GM19455 (cell line): Measurements from ENCODE around the gene MYO1A.
"Not testable (repeated sequence)": the region's sequence is repeated elsewhere in the genome, so short reads cannot be mapped to it uniquely, and the experiment has no call there.

ENCODE experiments used
- ATAC-seq: cut with Tn5 transposase; IDR thresholded peaks from one replicate; pipeline ENCODE4 v1.9.1; 2021; ENCODE audit not compliant: unreplicated experiment

The MYO1A gene

DNA sequence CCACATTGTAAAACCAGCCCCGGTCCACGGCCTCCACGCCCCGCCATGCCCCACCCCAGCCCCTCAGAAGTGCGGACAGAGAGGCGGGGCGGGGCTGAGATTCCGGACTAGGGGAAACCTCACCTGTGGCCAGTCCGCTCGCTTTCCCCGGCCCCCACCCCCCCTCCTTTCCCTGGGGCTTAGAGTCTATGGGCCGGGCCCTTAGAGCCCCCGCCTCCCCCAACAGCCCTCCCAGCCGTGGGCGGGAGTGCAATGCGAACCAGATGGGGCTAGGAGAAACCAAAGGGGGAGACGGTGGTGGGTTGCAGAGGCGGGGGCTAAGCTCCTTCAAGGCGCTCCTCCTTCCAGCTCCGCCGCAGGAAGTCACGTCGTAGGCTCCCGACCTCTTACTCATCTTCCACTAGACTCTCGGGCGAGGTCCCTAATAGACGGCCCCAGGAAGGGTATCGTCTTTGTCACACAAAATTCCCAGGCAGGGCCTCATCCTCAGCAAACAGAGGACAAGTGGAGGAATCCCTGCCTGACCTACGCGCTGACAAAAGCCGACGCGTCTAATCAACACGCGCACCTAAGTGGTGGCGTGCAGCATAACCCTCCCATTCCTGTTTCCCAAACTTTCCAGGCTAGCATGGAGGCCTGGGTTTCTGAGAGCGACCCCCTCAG lies 37.9 kb upstream of the MYO1A start:
- peak; percentile 41 for ATAC-seq

DNA sequence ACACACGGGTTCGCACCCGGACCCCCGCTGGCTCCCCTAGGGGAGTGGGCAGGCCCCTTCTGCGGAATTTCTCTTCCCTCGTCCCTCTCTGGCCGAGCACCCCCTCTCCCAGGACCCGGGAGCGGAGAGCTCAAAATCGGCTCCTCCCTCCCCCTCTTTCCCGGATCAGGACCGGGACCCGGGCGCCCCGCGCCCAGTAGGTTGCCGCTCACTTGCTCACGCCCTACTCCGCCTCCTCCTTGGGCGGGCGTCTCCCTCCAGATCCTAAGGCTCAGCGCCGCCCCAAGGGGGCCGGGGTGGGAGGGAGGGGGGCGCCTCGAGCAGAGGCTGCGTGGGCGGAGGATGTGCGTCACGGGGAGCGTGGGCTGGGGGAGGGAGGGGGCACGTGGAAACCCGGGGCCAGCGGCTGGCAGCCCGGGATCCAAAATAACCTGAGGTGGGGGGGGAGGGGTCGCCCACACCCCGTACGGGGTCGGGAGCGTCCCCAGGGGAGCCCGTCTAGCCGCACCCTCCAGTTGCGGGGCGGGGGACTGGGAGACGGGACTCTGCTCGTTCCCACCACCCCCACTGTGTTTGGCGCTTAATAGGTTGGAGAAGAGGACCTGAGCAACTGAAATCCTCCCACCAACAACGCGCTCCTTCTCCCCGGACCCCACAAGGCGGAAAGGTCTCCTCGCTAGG lies 37.2 kb upstream of the MYO1A start:
- peak; percentile 36 for ATAC-seq

DNA sequence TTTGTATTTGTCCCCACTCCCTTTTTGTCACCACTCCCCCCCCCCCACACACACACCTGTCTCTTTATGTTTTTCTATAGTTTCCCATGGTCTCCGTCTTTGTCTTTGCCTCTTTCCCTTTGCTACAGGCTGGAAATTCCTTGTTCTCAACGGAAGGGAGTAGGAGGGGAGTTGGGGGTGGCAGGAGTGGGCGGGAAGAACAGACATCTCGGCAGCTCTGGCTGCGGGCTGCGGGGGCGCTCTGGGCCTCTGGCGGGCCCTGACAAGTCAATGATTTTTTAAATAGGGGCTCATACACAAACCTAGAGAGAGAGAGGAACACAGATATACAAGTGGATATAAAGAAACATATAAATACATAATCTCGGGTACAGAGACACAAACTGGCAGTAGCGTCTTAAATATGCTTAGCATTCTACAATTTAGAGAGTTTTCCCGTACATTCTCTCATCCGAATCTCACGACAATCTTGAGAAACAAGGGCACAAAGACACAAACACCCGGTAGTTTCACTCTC lies 36.6 kb upstream of the MYO1A start:
- ATAC-seq, result no peak

DNA sequence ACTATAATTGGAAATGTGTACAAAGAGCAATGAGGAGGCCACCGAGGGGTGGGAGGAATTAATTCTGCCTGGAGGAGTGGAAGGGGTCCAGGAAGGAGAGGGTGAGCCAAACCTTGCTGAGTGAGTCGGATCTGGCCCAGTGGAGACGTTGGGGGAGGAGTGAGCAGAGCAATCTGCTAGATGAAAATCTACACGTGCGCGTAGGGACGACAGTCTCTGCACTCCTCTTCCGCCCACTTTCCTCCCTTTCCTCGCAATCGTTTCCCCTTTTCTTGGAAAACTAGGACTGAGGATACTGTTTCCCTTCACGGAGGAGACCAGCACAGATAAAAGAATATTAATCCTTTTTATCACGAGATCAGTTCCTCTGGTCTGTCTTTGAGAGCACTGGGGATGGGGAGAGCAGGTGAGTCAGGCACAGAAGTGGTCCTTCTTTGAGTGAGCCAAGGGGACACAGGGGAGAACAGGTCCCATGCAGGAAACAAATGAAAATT lies 36.1 kb upstream of the MYO1A start:
- ATAC-seq, result no peak

DNA sequence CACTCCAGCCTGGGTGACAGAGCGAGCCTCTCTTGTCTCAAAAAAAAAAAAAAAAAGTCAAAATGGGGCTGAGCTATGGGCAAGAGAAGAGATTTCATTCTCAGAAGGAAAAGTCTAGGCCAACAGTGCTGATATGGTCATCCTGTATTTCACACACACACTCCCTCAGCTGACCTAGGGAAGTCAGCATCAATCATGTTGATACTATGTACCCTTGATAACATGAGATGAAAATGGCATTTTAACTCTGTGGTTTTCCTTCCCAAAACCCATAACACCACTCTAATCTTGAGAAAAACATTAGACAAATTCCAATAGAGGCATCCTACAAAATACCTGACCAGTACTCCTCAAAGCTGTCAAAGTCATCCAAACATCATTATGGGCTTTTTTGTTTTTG lies 30.9 kb upstream of the MYO1A start:
- ATAC-seq, result no peak

DNA sequence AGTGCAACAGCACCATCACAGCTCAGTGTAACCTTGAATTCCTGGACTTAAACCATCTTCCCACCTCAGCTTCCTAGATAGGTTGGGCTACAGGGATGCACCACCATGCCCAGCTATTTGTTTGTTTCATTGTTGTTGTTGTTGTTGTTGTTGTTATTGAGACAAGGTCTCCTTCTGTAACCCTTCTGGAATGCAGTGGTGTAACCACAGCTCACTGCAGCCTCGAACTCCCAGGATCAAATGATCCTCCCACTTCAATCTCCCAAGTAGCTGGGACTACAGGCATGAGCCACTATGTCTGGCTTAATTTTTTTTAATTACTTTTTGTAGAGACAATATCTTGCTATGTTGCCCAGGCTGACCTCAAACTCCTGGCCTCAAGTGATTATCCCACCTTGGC lies 29.9 kb upstream of the MYO1A start:
- no peak for ATAC-seq

DNA sequence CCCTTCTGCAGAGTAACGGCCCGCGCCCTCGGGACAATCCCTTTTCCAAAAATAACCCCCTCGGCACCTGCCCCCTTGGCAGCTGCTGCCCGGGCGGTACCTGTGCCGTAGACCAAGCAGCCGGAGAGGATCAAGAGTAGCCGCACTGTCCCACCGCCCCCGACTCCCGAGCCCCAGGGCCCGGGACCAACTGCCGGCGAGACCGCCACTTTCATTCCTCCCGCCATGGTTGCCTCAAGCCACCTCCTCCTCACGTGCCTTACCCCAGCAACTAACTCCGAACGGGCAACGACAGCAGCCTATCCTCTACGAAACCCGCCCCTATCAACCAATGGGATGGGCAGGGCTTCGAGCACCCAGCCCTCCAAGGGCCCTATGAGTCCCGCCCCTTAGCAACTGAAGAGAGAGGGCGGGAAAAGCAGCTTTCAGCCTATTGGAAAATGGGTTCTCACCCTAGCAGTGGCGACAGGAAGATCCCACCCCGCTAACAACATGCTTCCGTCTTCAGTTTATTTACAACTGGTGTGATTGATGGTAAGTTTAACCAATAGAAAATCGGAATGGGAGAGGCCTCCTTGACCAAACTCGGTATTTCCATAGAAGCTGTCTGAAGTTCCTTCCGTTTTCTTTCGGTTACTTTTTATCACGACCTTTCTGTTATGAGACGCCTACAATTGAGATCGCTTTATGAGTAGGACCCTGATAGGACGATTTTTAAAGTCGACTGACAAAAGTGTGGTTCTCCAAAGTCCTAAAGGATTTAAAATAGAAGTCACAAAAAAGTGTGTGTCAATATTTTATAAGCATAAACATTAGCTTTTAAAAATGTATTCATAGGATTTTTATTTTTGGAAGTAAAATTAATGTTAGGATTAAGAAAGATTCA lies 28.8 kb upstream of the MYO1A start, which contains the start of gene NEMP1:
TSS of gene NEMP1 (minus strand) at position 273 of the 886 bp plus-strand sequence. CDS start at position 227, 46 bp downstream.
- ATAC-seq, result peak; percentile 98

DNA sequence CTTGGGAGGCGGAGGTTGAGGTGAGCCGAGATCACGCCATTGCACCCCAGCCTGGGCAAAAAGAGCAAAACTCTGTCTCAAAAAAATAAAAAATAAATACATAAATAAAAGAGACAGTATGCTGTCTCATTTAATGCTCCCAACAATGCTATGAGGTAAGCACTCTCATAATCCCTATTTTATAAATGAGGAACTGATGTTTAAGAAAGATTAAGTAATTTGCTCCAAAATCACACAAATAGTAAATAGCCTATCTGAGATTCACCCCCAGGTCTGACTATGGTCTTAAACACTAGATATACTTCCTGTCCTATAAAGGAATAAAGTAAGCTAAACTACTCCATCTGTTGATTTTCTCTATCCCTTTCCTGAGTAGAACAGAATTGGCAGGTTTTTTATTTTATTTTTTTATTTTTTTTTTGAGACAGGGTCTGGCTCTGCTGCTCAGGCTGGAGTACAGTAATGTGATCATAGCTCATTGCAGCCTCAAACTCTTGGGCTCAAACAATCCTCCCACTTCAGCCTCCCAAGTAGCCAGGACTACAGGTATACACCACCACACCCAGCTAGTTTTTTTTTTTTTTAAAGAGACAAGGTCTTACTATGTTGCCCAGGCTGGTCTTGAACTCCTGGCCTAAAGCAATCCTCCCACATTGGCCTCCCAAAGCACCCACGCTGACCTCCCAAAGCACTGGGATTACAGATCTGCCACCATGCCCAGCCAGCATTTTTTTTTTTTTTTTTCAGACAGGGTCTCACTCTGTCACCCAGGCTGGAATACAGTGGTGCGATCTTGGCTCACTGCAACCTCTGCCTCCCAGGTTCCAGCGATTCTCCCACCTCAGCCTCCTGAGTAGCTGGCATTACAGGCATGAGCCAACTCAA lies 23.9 kb upstream of the MYO1A start:
- not testable (repeated sequence) for ATAC-seq

DNA sequence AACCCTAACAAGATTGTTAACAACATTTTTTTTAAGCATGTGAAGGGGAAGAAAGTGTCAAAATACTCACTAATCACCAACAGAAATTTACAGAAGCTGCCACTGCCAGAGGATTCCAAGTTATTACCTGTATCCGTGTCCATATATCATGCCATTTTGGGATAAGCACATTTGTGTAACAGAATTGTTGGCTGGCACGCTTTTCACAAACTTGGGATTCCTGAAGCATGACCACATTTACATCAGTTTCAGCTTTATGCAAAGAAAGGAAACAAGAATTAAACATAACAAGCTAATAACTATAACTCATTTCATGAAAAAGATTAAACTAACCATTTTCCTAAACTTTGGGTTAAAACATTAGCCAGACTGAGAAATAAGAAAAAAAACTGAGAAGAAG lies 22.7 kb upstream of the MYO1A start:
- ATAC-seq, result no peak

DNA sequence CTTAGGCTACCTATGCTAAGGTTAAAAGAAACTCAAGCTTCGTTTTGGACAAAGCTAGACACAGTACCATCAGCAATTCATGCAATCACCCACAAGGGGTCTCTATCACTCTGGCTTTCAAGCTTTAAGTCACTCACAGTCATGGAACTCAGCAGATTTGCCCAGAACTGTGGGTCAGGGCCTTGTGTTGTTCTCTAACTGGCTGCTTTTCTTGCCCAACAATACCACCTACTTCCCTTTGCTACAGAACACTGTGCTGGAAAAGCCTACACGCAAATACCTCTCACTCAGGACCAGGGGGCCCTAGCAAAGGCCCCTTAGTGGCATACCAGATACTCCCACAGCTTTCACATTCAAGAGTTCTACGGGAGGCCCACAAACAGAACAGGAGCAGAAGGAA lies 19.6 kb upstream of the MYO1A start:
- ATAC-seq, result peak; percentile 76

DNA sequence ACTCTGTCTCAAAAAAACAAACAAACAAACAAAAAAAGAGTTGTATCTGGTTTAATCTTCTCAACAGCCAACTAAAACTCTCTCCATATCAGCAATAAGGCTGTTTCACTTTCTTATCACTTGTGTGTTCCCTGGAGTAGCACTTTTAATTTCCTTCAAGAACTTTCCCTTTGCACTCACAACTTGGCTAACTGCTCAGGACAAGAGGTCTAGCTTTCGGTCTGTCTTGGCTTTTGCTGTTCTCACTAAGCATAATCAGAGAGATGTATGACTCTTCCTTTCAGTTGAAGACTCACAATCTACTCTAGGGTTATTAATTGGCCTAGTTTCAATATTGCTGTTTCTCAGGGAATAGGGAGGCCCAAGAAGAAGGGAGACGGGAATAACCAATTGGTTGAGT lies 16.3 kb upstream of the MYO1A start:
- no peak for ATAC-seq

DNA sequence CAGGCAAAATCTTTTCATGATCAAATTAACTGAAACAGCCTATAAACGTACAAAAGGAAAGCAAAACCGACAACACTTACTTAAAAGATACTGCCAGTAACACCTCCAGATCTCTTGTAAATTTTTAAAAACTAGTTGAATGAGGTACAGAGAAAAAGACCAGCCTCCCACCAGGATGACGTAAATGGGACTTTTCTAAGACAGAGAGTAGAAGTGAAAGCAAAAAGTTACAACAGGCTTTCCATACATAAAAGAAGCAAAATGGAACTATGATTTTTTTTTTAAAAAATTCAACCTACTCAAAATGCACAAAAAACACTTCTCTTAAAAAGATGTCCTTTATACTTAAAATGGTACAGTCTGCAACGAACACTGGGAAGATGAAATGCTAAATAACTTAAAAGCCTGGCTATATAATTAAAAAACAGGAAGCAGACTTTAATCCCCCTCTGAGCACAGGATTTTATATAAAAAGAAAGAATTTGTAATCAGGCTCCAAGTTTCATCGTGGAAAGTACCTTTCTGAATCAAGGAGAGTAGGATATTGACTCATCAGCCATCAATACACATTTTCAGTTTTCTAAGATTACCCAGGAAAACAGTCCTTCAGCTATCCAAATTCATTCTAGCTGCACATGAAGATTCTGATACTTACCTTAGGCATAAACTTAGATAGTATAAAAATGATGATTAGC lies 14.2 kb upstream of the MYO1A start:
- peak; percentile 65 for ATAC-seq

DNA sequence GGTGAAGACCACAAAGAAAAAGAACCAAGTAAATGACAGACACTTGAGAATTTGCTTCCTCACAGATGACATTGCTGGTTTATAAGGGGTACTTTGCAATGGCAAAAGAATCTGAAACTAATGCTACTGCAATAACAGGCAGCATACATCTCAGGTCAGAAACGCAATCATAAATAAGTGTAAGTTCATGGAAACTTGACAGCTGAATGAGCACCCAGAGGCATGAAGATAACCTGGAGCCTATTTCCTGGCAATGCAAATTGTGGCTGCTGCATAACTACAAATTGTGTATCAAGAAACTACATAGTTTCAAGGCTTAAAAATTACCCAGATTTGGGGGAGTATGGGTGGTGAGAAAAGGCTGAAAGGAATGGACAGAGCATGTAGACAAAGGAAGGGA lies 8.5 kb upstream of the MYO1A start:
- no peak for ATAC-seq

DNA sequence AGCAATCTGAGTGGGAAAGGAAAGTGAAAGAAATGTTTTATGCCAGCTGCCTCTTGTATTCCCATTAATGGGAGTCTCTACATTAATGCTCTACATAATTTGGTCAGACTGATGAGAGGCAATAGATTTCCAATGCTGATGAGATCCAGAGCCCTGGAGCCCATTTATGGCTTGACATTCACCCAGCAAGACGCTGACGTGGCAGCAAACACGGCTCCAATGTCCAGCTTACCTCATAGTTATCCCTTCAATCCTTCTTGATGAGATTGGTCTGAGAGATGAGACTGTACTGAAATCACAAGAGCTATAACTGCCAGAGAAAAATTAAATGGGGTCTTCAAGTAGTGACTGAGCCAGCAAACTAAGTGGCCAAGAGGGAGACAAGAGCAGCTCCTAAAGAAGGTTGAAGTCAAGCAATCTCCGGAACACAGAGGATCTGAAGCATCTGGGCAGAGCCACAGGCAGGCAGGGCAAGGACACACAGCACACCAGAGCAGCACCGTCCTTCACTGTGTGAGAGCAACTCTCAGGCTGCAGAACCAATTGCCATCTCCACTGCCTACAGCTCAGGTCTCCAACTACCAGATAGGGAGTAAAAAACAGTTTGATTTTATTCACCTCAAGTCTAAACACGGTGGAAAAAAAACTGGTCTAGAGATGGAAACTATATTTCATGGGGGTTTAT lies 7.3 kb upstream of the MYO1A start:
- no peak for ATAC-seq

DNA sequence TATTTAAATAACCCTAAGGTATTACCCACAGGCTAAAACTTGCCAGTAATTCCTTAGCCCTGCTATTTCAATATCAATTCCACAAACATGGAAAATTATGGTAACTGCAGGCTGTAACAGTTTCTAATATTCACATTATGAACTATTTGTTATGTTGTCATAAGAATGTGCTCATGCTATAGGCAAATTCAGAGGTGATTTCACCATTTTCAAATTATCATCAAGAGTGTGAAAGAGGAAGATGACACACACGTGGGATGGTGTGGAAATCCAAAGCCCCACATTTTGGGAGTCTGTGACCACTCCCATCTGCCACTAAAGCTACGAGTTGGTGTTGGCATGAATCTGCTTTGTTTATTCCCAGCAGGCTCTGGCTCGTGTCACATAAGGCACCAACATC lies 5.9 kb upstream of the MYO1A start:
- ATAC-seq, result no peak

DNA sequence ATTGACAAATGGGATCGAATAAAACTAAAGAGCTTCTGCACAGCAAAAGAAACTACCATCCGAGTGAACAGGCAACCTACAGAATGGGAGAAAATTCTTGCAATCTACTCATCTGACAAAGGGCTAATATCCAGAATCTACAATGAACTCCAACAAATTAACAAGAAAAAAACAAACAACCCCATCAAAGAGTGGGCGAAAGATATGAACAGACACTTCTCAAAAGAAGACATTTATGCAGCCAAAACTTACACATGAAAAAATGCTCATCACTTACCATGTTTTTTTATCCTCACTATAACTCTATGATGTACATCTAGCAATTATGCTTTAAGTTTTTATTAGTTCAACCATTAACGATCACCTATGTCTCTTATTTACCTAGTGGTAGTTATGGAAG lies 4.0 kb upstream of the MYO1A start:
- ATAC-seq, result not testable (repeated sequence)

DNA sequence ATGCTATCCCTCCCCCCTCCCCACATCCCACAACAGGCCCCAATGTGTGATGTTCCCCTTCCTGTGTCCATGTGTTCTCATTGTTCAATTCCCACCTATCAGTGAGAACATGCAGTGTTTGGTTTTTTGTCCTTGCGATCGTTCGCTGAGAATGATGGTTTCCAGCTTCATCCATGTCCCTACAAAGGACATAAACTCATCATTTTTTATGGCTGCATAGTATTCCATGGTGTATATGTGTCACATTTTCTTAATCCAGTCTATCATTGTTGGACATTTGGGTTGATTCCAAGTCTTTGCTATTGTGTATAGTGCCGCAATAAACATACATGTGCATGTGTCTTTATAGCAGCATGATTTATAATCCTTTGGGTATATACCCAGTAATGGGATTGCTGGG lies 3.2 kb upstream of the MYO1A start:
- not testable (repeated sequence) for ATAC-seq

DNA sequence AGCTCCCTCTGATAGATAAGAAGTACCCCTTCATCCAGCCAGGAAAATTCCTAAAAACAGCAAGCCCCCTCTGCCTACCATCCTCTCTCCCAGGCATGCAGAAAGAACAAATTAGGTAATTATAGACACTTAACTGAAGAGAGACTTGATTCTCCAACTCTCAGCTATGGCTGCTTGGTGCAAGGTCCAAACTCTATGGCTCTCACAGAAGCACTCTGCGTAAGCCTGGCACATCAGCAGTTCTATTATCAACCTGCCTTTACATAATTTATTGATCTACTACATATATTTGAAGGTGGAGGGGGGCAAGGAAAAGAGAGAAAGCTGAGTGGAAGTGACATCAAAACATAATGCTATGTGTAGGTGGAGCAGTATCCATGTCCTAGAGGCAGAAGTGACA lies 1.1 kb upstream of the MYO1A start:
- ATAC-seq, result no peak

DNA sequence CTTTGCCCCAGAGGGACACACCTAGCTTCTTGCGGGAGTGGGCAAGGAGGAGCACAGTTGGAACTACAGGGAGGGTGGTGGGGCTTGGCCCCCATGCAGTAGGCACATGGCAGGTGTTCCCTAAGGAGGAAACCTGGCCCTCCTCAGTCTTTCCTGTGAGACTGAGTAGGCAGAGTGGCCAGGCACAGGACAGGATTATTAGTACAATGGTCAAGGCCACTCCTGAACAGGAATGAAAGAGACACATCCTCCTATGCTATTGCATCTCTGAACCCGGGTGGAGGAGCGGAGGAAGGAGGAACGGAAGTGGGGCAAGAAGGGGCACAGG lies 846 bp downstream of the MYO1A start:
- no peak for ATAC-seq
